Adipose tissue (tissue), 3 donors: ENCODE data around the gene ABL2. TPM values are rescaled to one million over a fixed set of nuclear protein-coding genes. Genes with fewer than 3 reads are reported as not detected.
"Not testable (repeated sequence)": the region's sequence is repeated elsewhere in the genome, so short reads cannot be mapped to it uniquely, and the experiment has no call there.

ENCODE experiments used
- H3K27ac ChIP-seq: one replicate; pipeline ENCODE4 v1.5.1; 2013; ENCODE audit warnings: low read depth, low read length
- WGBS, 3 donors: extraction: QIAGEN DNeasy Blood & Tissue Kit; methylation state at CpG; one replicate each; pipeline ENCODE4 v1.1.7; 2013; 5-methylcytosine and 5-hydroxymethylcytosine counted together
- polyA plus RNA-seq, 3 donors: library from polyadenylated mRNA; stranded (reverse); fragments of 200-250 nt; gene quantifications; one replicate each; pipeline ENCODE4 v1.2.3, GENCODE V29; 2013
- donor health status: healthy with polysubstance abuse.
- donor health status: Bipolar disorder and iron deficiency.
- donor health status: healthy.

ABL2 gene
- polyA plus RNA-seq, 3 donors: 2.6 to 9.7 (median 6.2) TPM

DNA sequence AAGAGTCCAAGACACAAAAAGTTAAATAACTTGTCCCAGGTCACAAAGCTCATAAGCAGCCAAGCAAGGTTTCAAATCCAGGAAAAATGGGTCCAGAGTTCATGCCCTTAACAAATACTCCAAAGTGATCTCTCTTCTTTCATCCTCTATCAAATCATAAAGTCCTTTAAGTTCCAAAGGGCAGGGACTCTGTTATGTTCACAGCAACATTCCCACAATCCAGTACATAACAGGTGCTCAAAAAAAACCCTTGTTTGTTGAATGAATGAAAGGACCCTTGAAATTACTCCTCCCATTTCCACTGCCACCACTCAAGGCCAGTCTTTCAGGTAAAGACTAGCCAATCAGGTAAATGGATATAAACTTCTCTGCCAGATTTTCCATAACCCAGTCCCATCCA, 2.7 kb downstream of the ABL2 start:
- no peak overlapping the region for H3K27ac ChIP-seq

DNA sequence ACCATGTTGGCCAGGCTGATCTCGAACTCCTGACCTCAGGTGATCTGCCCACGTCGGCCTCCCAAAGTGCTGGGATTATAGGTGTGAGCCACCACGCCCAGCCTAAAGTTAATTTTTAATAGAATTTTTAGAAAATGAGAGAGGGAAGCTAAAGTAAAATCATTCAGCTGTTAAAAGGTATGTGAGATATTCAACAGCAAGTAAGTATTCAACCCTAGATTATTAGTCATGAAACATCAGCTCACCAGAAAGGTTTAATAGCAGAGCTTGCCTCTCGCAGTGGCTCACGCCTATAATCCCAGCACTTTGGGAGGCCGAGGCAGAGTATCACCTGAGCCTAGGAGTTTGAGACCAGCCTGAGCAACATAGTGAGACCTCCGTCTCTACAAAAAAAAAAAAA, 5.0 kb downstream of the ABL2 start:
- H3K27ac ChIP-seq: not testable (repeated sequence)
- WGBS, 3 donors: 91 to 98% (median 95%) methylated on average over 8 of the region's 8 CpGs

DNA sequence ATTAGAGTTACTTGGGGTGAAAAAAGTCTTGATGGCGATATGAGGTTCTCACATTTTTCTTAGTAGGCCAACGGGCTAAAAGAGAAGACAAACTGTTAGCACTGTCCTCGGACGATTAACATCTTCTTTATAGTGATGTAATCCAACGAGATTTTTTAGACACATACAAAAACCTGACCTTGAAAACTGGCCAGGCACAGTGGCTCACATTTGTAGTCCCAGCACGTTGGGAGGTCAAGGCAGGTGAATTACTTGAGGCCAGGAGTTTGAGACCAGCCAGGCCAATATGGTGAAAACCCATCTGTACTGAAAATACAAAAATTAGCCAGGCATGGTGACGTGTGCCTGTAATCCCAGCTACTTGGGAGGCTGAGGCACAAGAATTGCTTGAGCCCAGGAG, 8.4 kb downstream of the ABL2 start:
- 64 to 81% (median 80%) methylated on average over 7 of the region's 7 CpGs for WGBS, 3 donors
- not testable (repeated sequence) for H3K27ac ChIP-seq

DNA sequence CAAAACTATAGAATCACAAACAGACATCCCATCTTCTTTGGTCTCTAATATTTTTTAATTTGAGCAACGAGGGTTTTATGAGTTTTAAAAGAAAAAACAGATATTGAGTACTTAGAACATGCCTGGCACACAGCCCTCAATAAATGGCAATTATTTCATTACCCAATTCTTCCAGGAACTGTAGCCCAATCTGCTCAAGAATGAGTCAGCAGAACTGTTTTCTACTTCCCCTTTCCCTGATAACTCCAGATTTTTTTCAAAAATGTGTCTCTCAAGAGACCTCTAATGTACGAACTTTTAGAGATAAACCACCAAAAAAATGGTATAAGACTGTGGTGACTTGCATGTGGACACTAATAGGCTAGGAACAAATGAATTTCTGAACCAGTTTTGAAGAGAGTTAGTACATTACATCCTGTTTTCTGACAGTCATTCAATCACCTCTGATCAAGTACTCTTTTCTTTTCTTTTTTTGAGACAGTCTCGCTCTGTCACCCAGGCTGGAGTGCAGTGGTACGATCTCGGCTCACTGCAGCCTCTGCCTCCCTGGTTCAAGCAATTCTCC, 11.5 kb downstream of the ABL2 start:
- 44 to 77% (median 45%) methylated on average over 5 of the region's 5 CpGs for WGBS, 3 donors
- H3K27ac ChIP-seq: no peak overlapping the region

DNA sequence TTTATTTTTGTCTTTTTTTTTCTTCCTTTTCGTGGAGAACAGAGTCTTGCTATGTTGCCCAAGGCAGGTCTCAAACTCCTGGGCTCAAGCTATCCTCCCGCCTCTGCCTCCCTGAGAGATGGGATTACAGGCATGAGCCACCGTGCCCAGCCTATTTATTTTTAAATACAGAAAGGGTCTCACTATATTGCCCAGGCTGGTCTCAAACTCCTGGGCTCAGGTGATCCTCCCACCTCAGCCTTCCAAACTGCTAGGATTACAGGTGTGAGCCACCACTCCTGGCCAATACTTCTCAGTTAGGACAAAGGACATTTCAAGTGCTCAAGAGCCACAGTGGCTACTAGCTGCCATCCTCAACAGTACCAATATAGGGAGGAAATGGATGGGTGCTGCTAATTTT, 16.2 kb downstream of the ABL2 start:
- WGBS, 3 donors: 97 to 99% (median 98%) methylated on average over 3 of the region's 3 CpGs
- H3K27ac ChIP-seq: not testable (repeated sequence)

DNA sequence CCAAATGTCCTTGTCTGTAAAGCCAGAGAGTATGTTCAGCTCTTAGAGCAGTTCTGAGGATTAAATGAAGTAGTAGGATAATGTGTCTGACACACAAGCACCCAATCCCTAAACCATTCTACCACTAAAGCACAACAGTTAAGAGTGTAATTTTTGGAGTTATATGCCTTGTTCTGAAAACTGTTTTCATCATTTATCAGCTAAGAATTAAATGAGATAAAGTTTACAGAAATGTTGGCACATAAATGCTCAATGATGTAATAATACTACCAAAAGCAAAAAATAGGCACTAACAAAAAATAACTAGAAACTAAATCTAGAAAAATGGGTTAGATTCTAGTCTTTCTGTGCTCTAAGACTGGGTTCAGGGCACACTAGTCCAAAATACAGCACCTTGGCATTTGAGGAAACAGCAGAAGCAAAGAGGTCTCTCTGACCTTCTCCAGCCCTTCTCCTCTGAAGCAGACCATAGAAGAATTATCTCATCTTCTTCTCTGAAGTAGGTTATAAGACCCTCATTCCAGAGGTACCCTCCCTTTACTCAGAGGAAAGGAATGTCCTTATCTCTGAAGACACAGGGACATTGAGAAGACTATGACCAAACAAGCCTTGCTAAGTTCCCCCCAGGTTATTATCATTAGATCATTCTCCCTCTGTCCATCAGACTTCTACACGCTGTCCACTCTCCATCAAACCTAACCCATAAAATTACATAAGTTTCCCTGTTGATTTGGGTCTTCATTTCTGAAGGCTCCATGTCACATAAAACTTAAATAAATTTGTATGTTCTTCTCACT, 20.6 kb downstream of the ABL2 start:
- 83 to 97% (median 97%) methylated on average over 1 of the region's 1 CpG for WGBS, 3 donors
- H3K27ac ChIP-seq: no peak overlapping the region

DNA sequence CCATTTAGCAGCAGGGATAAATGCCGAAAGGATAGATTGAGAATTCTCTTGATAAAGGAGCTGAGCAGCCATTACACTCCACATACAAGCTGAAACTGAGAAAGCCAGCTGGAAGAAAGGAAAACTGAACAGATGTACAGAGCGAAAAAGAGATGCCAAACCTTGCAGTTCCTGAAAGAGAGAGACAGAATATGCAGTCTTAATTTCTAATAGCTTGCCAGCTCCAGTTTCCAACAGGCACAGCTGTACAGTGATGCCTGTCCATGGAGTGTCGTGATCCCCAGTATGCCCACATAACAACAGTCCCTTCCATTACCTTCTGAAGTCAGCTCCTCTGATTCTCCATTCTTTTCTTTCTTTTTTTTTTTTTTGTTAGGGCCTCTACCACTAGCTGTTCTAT, 22.7 kb downstream of the ABL2 start:
- H3K27ac ChIP-seq: no peak overlapping the region
- 74 to 81% (median 78%) methylated on average over 3 of the region's 3 CpGs for WGBS, 3 donors

DNA sequence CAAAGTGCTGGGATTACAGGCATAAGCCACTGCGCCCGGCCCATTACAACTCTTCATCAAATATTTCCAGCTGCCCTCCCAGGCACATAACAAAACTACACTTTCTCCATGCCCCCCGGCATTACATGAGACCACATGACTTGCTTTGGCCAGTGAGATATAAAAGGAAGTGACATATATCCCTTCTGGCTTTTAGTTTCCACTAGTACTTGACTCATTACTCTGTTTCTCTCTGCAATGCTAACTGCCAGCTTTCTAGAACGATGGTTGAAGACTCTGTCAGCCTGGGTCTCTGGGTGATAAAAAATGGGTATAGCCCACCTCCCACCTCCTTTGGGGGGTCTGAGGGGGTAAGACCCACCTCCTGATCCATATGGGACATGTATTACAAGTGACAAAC, 24.2 kb downstream of the ABL2 start:
- no peak overlapping the region for H3K27ac ChIP-seq
- WGBS, 3 donors: 87 to 96% (median 89%) methylated on average over 4 of the region's 4 CpGs

DNA sequence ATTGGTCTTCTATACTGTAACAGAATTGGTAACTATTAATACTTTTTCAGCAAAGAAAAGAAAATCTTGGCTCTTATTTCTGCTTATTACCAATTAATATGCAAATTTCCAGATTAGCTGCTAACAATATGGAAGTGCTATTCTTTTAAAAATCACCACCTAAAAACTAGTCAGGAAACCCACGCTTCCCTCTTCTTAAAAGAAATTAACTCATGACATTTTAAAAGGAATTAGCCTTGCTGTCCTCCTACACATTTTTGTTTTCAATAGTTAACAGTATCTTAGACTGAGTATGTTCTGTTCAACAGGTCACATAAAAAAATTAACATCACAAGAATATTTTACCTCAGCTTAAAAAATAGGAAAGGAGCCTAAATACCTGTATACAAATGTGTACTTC, 27.3 kb downstream of the ABL2 start:
- WGBS, 3 donors: 52 to 77% (median 67%) methylated on average over 1 of the region's 1 CpG
- no peak overlapping the region for H3K27ac ChIP-seq

DNA sequence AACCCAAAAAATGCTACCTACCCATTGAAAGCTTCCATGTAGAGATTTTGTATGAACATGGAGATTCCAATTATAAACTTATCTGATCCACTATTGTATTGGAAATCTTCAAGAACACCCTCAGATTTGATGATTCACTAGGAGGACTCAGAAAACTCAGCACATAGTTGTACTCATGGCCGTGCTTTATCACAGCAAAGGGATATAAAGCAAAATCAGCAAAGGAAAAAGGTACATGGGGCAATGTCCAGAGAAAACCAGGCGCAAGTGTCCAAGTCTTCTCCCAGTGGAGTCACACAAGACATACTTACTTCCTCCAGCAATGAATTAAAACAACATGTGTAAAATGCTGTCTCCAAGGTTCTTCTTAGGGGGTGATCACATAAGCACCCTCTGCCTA, 28.9 kb downstream of the ABL2 start:
- 91 to 99% (median 94%) methylated on average over 2 of the region's 2 CpGs for WGBS, 3 donors
- no peak overlapping the region for H3K27ac ChIP-seq

DNA sequence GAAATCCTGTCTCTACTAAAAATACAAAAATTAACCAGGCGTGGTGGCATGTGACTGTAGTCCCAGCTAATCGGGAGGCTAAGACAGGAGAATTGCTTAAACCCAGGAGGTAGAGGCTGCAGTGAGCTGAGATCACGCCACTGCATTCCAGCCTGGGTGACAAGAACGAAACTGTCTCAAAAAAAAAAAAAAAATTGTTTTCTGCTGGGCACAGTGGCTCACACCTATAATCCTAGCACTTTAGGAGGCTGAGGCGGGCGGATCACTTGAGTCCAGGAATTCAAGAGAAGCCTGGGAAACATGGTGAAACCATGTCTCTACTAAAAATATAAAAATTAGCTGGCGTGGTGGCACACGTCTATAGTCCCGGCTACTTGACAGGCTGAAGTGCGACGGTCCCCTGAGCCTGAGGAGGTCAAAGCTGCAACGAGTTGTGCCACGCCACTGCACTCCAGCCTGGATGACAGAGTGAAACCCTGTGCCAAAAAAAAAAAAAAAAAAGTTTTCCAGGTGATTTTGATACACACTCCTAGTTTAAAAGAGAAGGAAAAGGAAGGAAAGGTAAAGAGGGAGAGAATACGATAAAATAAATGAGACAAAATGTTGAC, 31.7 kb downstream of the ABL2 start:
- 86 to 93% (median 91%) methylated on average over 14 of the region's 14 CpGs for WGBS, 3 donors
- no peak overlapping the region for H3K27ac ChIP-seq

DNA sequence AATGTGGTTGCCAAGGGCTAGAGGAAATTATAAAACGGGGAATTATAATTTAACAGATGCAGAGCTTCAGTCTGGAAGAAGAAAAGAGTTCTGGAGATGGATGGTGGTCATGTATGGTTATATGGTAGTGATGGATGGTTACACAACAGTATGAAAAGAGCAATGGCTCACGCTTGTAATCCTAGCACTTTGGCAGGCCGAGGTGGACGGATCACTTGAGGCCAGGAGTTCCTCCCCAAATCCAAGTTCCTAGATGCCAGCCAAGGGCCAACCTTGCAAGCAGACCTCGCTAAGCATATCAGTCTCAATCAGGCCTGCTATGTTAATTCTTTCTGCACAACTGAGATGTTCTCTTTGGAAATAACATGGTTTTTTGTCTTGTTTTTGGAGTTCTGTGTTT, 33.6 kb downstream of the ABL2 start:
- H3K27ac ChIP-seq: not testable (repeated sequence)
- 79 to 87% (median 85%) methylated on average over 5 of the region's 5 CpGs for WGBS, 3 donors

DNA sequence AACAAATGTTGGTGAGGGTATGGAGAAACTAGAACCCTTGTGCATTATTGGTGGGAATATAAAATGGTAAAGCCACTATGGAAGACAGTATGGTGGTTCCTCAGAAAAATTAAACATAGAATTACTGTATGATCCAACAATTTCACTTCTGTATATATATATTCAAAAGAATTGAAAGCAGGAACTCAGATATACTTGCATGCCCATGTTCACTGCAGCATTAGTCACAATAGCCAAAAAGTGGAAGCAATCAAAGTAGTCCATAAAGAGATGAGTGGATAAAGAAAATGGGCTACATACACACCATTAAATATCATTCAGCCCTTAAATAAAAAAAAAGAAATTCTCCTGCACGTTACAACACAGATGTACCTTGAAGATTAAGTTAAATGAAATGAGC, 34.1 kb downstream of the ABL2 start:
- WGBS, 3 donors: 85 to 90% (median 89%) methylated on average over 1 of the region's 1 CpG
- no peak overlapping the region for H3K27ac ChIP-seq

DNA sequence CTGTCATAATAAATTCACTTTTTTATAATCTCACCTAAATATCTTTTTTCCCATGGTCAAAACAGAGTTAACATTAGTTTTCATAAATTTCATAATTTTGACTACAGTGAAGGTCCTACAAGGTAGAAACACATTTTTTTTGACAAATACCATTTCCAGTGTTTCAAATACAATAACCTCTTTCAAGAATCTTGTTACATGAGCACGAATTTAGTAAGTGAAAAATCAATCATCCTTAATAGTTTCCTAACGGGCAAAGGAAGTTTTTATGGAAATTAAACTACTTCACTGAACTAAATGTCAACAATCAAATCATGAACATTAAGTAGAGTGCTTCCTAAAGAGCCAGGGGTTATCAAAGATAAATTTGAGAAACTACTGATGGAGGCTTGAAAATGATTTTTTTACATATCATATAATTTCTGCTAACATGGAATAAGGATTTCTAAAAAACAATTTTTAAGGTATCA, 35.4 kb downstream of the ABL2 start:
- H3K27ac ChIP-seq: no peak overlapping the region
- 37 to 61% (median 52%) methylated on average over 2 of the region's 2 CpGs for WGBS, 3 donors

DNA sequence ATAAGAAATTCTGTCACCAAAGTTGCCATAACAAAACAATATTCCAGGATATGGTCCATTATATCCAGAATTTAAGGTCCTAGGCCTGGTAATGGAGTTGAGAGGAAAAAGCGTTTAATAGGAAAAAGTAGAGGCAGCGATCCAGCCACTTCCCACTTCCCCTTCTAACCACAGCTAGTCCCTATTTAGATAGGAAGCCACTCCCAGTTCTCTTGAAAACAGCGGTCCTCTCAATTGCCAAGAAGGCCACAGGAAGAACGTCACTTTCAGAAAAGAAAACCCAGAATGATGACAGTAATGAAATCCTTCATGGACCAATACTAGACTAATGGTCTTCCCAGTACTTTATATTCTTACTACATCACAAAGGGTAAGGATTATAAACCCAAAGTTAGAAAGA, 38.6 kb downstream of the ABL2 start:
- H3K27ac ChIP-seq: no peak overlapping the region

DNA sequence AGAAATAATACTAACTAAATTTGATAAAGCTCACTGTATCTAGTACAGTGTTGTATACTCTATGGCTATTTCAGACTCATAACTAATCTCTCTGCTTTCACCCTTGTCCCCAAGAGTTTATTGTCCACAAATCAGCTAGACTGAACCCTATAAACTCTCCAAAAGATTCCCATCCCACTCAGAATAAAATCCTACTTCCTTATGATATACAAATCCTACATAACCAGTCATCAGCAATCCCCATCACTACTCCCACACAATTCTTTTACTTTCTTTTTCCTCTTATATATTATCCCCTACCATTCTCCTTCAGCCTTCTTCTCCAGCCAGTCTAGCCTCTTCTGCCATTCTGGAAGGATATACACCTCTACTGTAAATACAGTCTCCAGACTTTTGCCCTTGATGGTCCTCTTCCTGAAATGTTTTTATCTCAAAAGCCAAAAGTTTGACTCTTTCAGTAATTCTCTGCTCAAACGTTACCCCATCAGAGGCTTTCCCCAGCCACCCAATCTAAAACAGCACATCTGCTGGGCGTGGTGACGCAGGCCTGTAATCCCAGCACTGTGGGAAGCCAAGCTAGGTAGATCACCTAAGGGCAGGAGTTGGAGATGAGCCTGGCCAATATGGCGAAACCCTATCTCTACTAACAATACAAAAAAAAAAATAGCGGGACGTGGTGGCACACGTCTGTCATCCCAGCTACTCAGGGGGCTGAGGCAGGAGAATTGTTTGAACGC, 41.6 kb downstream of the ABL2 start:
- 92 to 95% (median 94%) methylated on average over 8 of the region's 8 CpGs for WGBS, 3 donors
- no peak overlapping the region for H3K27ac ChIP-seq

More for the DNA sequence above, 38.6 kb downstream of the ABL2 start:
- 35 to 78% (median 44%) methylated on average over 4 of the region's 4 CpGs for WGBS, 3 donors

DNA sequence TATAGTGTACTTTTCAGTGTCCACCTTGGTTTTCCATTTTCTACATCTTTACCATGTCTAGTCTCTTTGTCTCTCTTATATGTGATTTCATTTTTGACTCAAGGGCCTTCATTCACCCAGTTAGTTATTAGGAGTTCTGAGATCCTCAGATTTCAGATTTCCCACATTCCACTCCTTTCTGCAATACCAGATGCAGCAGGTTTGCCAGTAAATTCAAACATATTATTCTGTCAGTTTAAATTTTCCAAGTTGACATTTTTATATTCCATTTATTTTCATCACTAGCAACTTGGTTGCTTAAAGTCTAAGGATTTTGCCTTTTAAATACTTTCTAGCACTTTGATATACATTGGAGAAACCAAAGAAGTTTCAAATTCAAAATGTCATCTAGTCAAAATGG, 42.4 kb downstream of the ABL2 start:
- no peak overlapping the region for H3K27ac ChIP-seq

DNA sequence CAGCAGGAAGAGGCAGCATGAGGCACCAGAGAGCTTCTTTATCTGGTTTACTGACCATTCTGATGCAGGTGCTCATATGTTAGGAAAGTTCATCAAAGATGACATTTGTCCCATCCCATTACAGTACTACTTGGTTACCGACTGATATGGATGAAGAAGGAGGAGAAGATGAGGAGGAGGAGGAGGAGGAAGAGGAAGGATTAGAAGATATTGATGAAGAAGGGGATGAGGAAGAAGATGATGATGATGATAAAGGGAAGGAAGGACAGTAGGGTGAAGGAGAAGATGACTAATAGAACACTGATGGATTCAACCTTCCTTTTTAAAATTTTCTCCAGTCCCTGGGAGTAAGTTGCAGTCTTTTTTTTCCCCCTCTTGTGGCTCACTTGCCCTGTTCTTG, 45.1 kb downstream of the ABL2 start:
- 94 to 95% (median 95%) methylated on average over 1 of the region's 1 CpG for WGBS, 3 donors
- H3K27ac ChIP-seq: no peak overlapping the region

DNA sequence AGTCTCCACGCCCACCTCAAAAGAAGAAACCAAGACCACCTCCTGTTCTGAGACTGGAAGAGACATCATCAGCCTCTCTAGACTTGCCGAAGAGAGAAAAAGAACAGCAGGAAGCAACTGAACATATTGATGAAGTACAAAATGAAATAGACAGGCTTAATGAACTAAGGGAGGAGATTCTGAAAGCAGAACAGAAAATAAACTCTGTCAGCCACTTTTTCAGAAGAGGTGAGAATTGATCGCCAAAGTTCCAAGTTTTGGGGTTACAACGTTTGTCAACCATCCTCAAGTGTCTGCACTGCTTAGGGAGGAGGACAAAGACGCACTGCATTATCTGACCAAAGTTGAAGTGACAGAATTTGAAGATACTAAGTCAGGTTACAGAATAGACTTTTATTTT, 45.6 kb downstream of the ABL2 start:
- H3K27ac ChIP-seq: no peak overlapping the region
- WGBS, 3 donors: 92 to 99% (median 92%) methylated on average over 5 of the region's 5 CpGs
